Measurements from ENCODE around the gene DBNDD1.

The DBNDD1 gene

DNA sequence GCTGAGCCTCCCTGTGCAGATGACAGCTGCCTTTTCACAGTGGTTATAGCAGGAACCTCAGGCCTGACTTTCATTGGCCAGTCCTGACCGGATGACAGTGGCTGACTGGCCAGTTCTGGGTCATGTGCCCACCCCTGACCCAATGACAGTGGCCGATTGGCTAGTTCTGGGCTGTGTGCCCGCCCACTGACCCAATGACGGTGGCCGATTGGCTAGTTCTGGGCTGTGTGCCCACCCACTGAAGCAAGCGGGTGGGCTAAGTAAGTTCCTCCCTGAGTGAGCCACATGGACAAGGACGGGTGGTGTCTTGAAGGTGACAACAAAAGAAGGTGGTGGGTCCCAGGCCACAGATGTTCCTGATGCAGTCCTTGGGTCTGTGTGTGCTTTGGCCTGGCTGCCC, 61.2 kb downstream of the DBNDD1 start:
- no peak for DNase-seq

DNA sequence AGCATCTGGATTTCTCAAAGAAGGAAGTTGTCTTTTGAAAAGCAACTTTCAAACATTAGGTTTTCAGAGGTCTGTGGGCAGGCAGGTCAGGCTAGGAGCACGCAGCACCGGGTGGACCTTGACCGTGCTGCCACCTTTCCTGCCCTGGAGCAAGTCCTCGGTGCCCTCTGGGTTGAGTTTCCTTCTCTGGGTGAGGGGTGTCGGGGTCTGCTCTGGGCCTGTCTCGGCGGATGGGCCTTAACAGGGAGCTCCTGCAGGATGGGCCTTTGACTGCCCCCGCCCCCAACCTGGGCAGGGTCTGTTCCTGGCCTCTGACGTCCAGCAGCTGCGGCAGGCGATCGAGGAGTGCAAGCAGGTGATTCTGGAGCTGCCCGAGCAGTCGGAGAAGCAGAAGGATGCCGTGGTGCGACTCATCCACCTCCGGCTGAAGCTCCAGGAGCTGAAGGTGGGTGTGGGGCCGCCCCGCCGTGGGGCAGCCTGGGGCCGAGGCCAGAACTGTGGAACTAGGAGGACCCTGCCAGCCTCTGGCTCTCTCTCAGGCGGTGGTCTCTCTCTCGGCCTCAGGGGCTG, 62.0 kb downstream of the DBNDD1 start:
- DNase-seq = no peak

DNA sequence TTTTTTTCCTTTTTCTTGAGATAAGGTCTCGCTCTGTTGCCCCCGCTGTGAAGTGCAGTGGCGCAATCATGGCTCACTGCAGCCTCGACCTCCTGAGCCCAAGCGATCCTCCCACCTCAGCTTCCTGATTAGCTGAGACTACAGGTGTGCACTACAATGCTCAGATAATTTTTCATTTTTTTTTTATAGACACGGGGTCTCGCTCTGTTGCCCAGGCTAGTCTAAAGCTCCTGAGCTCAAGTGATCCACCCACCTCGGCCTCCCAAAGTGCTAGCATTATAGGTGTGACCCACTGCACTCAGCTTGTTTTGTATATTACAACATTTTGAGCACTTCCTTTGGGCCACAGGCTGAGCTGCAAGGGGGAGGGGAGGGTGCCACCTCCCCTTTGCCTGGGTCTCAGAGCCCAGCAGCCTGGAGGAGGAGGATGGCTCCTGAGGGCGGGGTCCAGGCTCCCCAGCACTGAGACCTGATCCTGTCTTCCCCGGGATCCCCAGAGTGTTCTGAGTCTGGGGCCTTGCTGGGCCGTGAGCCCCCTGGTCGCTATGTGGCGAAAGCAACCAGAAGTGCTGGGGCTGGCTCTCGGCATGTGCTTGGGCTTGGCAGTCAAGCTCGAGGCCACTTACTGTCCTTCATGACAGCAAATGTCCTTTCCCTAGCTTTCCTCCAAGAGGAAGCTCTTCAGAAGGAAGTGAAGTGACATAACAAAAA, 62.6 kb downstream of the DBNDD1 start:
- DNase-seq = no peak

DNA sequence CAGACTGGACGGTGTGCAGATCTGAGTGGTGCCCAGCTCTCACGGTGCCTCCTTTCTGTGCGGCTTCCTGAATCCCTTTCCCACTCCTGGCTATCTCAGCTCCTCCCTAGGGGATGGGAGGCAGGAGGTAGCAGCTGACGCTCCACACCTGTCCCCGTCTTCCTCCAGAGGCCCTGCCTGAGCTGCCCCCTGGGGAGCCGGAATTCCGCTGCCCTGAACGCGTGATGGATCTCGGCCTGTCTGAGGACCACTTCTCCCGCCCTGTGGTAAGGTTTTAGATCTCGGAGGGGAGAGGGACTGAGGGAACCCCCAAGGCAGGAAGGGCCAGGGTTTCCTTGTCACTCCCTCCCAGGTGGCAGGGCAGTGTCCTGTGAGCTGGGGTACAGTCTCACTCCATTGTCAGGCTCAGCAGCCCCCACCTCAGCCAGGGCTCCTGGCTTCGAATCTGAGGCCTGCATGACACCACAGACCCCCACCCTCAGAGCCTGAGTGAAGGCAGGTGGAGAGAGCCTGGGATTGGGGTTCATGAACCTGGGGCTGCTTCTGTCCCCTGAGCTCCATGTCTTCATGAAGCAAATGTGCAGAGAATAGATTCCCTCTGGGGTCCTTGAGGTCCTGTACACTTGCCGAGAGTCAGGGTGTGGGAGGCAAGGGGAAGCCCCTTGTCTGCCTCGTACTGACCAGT, 64.1 kb downstream of the DBNDD1 start:
- no peak for DNase-seq

Measured in CD4-positive, alpha-beta T cell treated with Interleukin-21 for 1 hour (primary cell).